Umbilical cord (tissue), 2 donors: ENCODE measurements around the gene GIMAP4. TPM values are rescaled to one million over a fixed set of nuclear protein-coding genes. Genes with fewer than 3 reads are reported as not detected.
"Not testable (repeated sequence)": the region's sequence is repeated elsewhere in the genome, so short reads cannot be mapped to it uniquely, and the experiment has no call there.

Experiments
- DNase-seq: peaks from one replicate; pipeline ENCODE4 v3.0.0-alpha.2; 2015; ENCODE audit warnings: low spot score
- total RNA-seq: library from RNA; depleted of rRNA; stranded (reverse); fragments of >200 nt; gene quantifications from one replicate; pipeline ENCODE4 v1.2.3, GENCODE V29; 2014; ENCODE audit warnings: low replicate concordance; ENCODE audit not compliant: insufficient read depth

Gene GIMAP4
- total RNA-seq, 1 donor from 2014 or later = 9.6 TPM

GRCh38 chr7:150580638-150581394, 13.6 kb downstream of the GIMAP4 start:
- DNase-seq = no peak

GRCh38 chr7:150585199-150585598, 18.0 kb downstream of the GIMAP4 start:
- DNase-seq = no peak

- DNase-seq = no peak
Observed at GRCh38 chr7:150586068-150586784, 19.0 kb downstream of the GIMAP4 start.

DNA sequence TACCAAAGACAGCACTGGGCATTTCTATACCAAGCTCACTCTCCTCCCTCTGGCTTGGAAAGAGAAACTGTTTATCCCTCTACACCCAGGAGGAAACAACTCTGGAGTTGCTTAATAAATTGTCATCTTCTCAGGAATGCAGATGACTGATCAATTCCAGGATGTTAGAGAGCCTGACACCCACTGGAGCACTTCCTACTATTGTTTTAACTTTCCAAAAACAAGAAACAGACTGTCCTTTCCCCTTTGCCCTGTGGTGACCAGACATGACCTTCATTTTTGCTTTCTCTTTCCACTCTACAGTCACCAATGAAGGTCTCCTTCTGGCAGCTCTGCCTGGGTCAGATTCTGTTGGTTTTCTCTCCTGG, 19.6 kb downstream of the GIMAP4 start:
- DNase-seq = peak; percentile 19

DNA sequence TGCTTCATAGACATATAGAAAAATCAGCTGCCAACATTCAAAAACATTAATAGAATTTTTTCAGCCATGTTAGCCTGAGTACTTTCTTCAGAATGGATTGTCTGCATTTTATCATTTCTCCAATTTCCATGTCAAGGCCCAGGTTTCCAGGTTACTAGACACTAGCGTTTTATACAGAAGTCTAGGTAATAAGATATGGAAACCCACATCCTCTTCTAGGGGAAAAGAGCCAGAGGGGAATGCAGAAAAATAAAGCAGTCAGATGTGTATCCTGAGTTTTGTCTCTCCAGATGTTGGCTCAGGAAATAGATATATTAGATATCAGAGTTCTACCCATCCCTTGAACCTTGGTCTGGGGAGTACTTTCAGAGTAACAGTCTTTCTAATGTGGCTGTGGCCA, 20.4 kb downstream of the GIMAP4 start:
- DNase-seq = no peak

GRCh38 chr7:150594805-150595204, 27.6 kb downstream of the GIMAP4 start:
- no peak for DNase-seq

- no peak for DNase-seq
Observed at GRCh38 chr7:150595361-150595760, 28.2 kb downstream of the GIMAP4 start.

DNA sequence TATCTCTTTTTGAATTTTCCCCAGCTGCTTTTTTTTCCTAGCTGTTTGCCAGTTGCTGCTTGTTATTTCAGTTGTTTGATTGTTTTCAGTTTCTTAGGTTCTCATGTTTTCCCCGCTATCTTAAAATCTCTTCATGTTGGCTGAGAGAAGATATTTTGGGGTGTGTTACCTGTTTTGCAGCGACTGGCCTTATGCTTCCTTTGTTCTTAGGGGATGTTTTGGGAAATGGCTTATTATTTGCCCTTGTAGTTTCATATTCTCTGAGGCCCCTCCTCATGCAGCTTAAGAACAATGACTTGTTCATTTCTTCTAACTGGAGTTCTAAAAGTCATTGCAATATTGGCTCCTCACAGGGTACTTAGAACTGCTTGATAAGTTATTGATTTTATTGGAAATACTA, 36.4 kb downstream of the GIMAP4 start:
- DNase-seq = not testable (repeated sequence)

DNA sequence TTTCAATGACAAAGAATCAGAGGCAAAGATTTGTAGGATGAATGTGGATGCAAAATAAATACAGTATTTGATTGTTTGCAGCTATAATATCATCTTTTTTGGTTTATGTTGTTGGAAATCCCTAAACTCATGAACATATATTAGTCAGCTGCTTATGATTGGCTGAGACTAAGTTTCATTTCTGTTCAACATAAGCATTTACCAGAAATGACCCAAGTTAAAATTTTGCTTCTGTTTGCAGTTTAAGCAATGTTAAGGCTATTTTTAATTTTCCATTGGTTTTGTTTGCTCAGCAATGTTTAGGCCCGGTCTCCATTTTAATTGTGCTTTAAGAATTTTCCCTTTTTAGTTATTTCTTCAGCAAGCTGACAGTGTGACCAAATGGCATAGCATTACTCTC, 43.0 kb downstream of the GIMAP4 start:
- DNase-seq = no peak

- no peak for DNase-seq
Observed at GRCh38 chr7:150612925-150613324, 45.7 kb downstream of the GIMAP4 start.

GRCh38 chr7:150613880-150614279, 46.7 kb downstream of the GIMAP4 start:
- no peak for DNase-seq

GRCh38 chr7:150614426-150614825, 47.2 kb downstream of the GIMAP4 start:
- not testable (repeated sequence) for DNase-seq

DNA sequence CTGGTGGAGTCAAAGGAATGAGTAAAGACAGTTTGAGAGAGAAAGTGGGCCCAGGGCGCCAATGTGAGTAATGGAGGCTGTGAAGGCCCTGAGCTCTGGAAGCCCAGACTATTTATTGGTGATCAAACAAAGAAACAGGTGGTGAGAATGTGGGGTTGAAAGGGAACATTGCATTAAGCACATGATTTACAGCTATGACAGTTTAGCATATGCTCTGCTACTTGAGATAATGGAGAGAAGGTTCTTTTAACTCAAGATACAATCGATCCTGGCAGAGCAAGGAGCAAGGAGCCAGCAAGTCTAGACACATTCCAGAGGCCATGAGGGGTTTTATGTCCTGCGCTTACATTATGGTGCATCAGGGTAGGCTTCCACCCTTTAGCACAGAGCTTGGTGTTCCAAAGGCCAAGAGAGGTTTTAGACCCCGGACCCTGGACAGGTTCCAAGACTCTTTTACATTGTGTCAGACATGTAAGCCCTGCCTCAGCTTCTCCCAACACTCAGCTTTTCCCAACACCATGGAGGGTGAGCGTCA, 48.1 kb downstream of the GIMAP4 start:
- DNase-seq = not testable (repeated sequence)

GRCh38 chr7:150620061-150620460, 52.9 kb downstream of the GIMAP4 start:
- no peak for DNase-seq

- DNase-seq = no peak
Observed at GRCh38 chr7:150620617-150621371, 53.6 kb downstream of the GIMAP4 start.

DNA sequence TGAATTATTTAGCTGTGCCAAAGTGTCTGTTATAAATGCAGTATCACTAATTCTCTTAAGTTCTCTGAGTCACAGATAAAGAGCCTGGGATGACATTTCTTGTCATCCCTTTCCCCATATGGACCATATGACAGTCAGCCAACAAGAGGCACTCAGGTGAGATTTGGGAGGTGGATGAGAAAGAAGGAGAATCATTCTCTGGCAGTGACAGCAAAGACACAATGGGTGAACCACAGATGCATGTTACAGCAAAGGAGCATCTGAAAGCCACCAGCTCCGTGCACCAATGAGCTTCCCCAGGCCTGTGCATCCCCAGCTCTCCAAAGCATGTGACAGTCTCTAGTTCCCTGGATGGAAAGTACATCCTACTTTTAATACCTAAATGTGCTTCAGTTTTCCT, 54.2 kb downstream of the GIMAP4 start:
- no peak for DNase-seq

Other genes with a start within 250 kb of the GIMAP4 start
- gene LRRC61, start 244.0 kb upstream of the GIMAP4 start, total RNA-seq = 9.1 TPM
- 2.4 TPM for gene ACTR3C, start 243.8 kb upstream of the GIMAP4 start, total RNA-seq
- 62.1 TPM for gene RARRES2, start 225.8 kb upstream of the GIMAP4 start, total RNA-seq
- gene REPIN1, start 198.6 kb upstream of the GIMAP4 start, total RNA-seq = 24.1 TPM
- 4.6 TPM for gene ZNF775, start 188.1 kb upstream of the GIMAP4 start, total RNA-seq
- gene GIMAP8, start 116.8 kb upstream of the GIMAP4 start, total RNA-seq = 1.2 TPM
- gene GIMAP7, start 52.5 kb upstream of the GIMAP4 start, total RNA-seq = 0.48 TPM
- gene GIMAP6, start 65.0 kb downstream of the GIMAP4 start, total RNA-seq = 8.7 TPM
- 23.4 TPM for gene GIMAP2, start 118.3 kb downstream of the GIMAP4 start, total RNA-seq
- 4.1 TPM for gene GIMAP1, start 149.2 kb downstream of the GIMAP4 start, total RNA-seq
- gene GIMAP5, start 170.0 kb downstream of the GIMAP4 start, total RNA-seq = 10.1 TPM
- 107 TPM for gene TMEM176B, start 233.0 kb downstream of the GIMAP4 start, total RNA-seq
- 68.1 TPM for gene TMEM176A, start 233.4 kb downstream of the GIMAP4 start, total RNA-seq